Fibroblast of the aortic adventitia (primary cell): Measurements from ENCODE around the gene GALNT5. TPM values are rescaled to one million over a fixed set of nuclear protein-coding genes. Genes with fewer than 3 reads are reported as not detected.

Experiments used
- DNase-seq: peaks from one replicate; pipeline ENCODE4 v3.0.0-alpha.2; 2010; ENCODE audit warnings: low read depth
- H3K4me3 ChIP-seq: 2 replicates; pipeline ENCODE4 v1.5.1; 2011; ENCODE audit warnings: low read depth, mild to moderate bottlenecking, control low read depth, low read length, moderate library complexity
- total RNA-seq: library from RNA; depleted of rRNA; stranded (reverse); fragments of >200 nt; gene quantifications from 2 replicates; pipeline ENCODE4 v1.2.3, GENCODE V29; 2012; ENCODE audit warnings: low replicate concordance
- TF ChIP-seq, protein P1 (sequence below): IDR thresholded peaks from 2 replicates; pipeline ENCODE4 v1.5.1; 2011; ENCODE audit warnings: mild to moderate bottlenecking, low read length, control low read depth, inconsistent platforms; ENCODE audit not compliant: insufficient read depth

Gene GALNT5
- total RNA-seq, 1 donor, result 38.3 TPM

DNA sequence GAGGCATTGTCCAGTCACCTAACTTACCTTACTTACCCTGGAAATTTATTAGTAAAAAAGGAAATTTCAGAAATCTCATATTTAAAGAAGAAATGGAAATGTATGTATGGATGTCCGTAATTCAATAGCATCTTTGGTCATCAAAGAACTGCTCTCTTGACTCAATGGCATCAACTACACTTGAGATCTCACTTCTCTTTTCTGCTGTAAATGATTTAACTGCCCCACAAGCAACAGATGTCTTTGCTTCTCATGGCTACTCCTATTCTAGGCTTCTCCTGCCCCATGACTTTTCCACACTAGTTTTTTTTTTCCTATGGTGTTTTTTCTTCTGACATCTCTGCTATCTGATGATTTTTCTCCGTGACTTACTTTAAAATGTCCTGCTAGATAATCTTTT is 102.1 kb downstream of the GALNT5 start:
- H3K4me3 ChIP-seq, result no peak overlapping the region
- TF ChIP-seq, protein P1, sequence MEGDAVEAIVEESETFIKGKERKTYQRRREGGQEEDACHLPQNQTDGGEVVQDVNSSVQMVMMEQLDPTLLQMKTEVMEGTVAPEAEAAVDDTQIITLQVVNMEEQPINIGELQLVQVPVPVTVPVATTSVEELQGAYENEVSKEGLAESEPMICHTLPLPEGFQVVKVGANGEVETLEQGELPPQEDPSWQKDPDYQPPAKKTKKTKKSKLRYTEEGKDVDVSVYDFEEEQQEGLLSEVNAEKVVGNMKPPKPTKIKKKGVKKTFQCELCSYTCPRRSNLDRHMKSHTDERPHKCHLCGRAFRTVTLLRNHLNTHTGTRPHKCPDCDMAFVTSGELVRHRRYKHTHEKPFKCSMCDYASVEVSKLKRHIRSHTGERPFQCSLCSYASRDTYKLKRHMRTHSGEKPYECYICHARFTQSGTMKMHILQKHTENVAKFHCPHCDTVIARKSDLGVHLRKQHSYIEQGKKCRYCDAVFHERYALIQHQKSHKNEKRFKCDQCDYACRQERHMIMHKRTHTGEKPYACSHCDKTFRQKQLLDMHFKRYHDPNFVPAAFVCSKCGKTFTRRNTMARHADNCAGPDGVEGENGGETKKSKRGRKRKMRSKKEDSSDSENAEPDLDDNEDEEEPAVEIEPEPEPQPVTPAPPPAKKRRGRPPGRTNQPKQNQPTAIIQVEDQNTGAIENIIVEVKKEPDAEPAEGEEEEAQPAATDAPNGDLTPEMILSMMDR, result no peak
- no peak for DNase-seq

DNA sequence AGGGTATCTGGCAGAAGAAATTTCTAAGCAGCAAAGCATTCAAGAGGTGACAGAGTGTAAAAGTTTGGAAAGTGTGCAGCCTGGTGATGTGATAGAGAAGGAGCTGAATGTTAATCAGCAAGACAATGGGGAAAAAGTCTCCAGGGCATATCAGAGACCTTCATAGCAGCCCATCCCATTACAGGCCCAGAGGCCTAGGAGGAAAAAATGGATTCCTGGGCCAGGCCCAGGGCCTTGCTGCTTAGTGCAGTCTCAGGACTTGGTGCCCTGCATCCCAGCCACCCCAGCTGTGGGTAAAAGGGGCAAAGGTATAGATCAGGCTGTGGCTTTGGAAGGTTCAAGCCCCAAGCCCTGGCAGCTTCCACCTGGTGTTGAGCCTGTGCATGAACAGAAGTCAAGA is 104.0 kb downstream of the GALNT5 start:
- DNase-seq, result no peak
- TF ChIP-seq, protein P1, result no peak
- no peak overlapping the region for H3K4me3 ChIP-seq

DNA sequence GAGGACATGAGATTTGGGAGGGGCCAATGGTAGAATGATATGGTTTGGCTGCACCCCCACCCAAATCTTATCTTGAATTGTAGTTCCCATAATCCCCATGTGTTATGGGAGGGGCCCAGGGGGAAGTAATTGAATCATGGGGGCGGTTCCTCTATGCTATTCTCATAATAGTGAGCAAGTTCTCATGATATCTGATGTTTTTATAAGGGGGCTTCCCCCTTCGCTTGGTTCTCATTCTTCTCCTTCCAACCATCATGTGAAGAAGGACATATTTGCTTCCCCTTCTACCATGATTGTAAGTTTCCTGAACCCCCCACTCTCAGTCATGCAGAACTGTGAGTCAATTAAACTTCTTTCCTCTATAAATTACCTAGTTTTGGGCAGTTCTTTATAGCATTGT is 105.1 kb downstream of the GALNT5 start:
- DNase-seq, result no peak
- TF ChIP-seq, protein P1, result no peak
- no peak overlapping the region for H3K4me3 ChIP-seq

DNA sequence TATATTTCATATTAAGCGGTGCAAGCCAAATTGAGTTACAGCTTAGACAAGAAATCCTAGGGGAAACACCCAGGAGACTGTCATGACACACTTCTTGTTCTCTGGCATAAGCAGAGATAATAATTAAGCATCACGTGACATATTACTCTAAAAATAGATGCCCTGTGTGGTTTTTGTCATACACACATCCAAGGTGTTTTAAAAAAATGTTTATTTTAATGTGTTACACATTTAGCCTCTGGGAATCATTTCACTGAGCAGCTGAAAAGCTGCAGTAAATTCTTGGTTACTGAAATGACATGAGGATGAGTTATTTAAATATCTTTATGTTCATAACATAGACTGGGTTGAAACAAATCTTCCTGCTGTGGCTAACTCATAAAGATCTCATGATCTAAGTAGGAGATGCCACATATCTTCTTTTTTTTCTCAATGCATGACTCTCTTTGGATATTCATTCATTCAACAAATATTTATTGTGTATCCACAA is 106.2 kb downstream of the GALNT5 start:
- H3K4me3 ChIP-seq, result no peak overlapping the region
- DNase-seq, result no peak

More for the DNA sequence above, 106.2 kb downstream of the GALNT5 start:
- TF ChIP-seq, protein P1, result no peak

Other genes with a start within 250 kb of the GALNT5 start
- gene ERMN, start 68.1 kb downstream of the GALNT5 start, total RNA-seq, result 0.18 TPM in 1 of 2 replicates, not detected in the other
- gene CYTIP, start 186.4 kb downstream of the GALNT5 start, total RNA-seq, result 0.82 and 1.4 TPM in 2 replicates